Measurements from ENCODE around the gene DAAM2.

Gene DAAM2

GRCh38 chr6:39773782-39774181, 18.4 kb upstream of the DAAM2 start:
- H3K36me3 Mint-ChIP-seq (ENCODE audit: low read depth) = no peaks in the 10 kb centered on the region
- no peak overlapping the region for H3K4me3 Mint-ChIP-seq
- H3K27ac Mint-ChIP-seq = no peak overlapping the region
- no peaks in the 10 kb centered on the region for H3K27me3 Mint-ChIP-seq (ENCODE audit: low read depth)
- no peaks in the 10 kb centered on the region for H3K9me3 Mint-ChIP-seq
- H3K4me1 Mint-ChIP-seq (ENCODE audit: low read depth) = no peaks in the 10 kb centered on the region
- no peak for DNase-seq (ENCODE audit: low spot score)

GRCh38 chr6:39776581-39776980, 15.6 kb upstream of the DAAM2 start:
- Mint-ChIP-seq H3K27ac (no peak overlapping the region), H3K4me3 (no peak overlapping the region), H3K27me3 (ENCODE audit: low read depth) (no peaks in the 10 kb centered on the region), H3K4me1 (ENCODE audit: low read depth) (no peaks in the 10 kb centered on the region), H3K36me3 (ENCODE audit: low read depth) (no peaks in the 10 kb centered on the region), H3K9me3 (no peaks in the 10 kb centered on the region)
- no peak for DNase-seq (ENCODE audit: low spot score)

GRCh38 chr6:39777218-39777617, 15.0 kb upstream of the DAAM2 start:
- Mint-ChIP-seq H3K4me3 (no peak overlapping the region), H3K36me3 (ENCODE audit: low read depth) (no peaks in the 10 kb centered on the region), H3K9me3 (no peaks in the 10 kb centered on the region), H3K27me3 (ENCODE audit: low read depth) (no peaks in the 10 kb centered on the region), H3K4me1 (ENCODE audit: low read depth) (no peaks in the 10 kb centered on the region), H3K27ac (no peak overlapping the region)
- no peak for DNase-seq (ENCODE audit: low spot score)

- H3K4me1 Mint-ChIP-seq (ENCODE audit: low read depth) = no peaks in the 10 kb centered on the region
- no peak overlapping the region for H3K27ac Mint-ChIP-seq
- no peak for DNase-seq (ENCODE audit: low spot score)
- no peaks in the 10 kb centered on the region for H3K36me3 Mint-ChIP-seq (ENCODE audit: low read depth)
- no peak overlapping the region for H3K4me3 Mint-ChIP-seq
- no peaks in the 10 kb centered on the region for H3K9me3 Mint-ChIP-seq
- H3K27me3 Mint-ChIP-seq (ENCODE audit: low read depth) = no peaks in the 10 kb centered on the region
Observed at GRCh38 chr6:39777661-39778060, 14.5 kb upstream of the DAAM2 start.

DNA sequence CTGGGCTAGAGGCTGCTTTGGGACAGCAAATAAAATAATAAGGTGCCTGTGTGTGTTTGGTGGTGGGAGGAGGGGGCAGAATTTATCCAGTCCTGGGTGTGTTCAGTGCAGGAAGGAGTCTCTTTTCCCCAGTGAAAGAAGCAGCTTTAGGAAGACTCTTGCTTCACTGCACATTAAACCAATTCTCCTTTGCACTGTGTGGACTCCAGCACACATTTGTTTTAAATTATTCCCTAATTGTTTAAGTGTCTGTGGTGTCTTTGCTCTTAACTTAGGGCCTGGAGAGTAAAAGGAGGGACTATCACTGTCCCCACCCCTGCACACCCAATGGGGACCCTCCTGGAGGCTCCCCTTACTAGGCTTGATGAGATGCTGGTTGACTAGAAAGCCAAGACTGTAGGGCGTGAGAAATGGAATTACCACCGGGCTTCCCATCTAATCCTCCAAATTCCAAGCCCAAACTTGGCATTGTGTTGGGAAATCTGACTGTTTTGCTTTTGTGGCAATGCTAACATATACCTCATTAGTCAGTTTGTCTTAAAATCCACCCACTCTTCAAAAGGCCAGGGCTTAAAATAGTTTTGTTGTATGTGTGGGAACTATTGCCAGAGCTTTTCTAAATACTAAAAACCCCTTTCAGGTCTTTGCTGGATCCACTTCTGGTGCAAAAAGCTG, 13.5 kb upstream of the DAAM2 start:
- H3K27ac Mint-ChIP-seq = no peak overlapping the region
- peaks cover 3% of the 10 kb centered on the region for H3K27me3 Mint-ChIP-seq (ENCODE audit: low read depth)
- H3K9me3 Mint-ChIP-seq = no peaks in the 10 kb centered on the region
- H3K4me3 Mint-ChIP-seq = no peak overlapping the region
- H3K4me1 Mint-ChIP-seq (ENCODE audit: low read depth) = no peaks in the 10 kb centered on the region
- no peaks in the 10 kb centered on the region for H3K36me3 Mint-ChIP-seq (ENCODE audit: low read depth)
- no peak for DNase-seq (ENCODE audit: low spot score)

- Mint-ChIP-seq H3K27me3 (ENCODE audit: low read depth) (peaks cover 9% of the 10 kb centered on the region), H3K4me1 (ENCODE audit: low read depth) (no peaks in the 10 kb centered on the region), H3K36me3 (ENCODE audit: low read depth) (no peaks in the 10 kb centered on the region), H3K4me3 (no peak overlapping the region), H3K9me3 (no peaks in the 10 kb centered on the region), H3K27ac (no peak overlapping the region)
- no peak for DNase-seq (ENCODE audit: low spot score)
Observed at GRCh38 chr6:39785281-39785680, 6.9 kb upstream of the DAAM2 start.

DNA sequence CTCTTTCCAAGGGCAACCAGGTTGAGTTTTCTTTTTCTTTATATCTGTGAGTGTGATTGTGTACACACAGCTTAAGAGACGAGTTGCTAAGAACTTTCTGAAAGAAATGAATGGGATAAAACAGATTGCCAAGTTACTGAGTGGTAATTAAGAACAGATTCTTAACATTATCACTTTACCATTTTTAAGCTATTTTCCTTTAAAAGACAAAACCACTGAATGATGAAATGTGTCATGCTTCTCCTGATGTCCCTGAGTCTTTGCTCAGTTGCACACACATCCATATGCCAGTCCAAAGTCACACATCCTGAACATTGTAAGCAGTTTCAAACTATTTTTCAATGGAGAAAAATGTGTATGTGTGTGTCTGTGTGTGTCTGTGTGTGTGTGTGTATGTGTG, 5.5 kb upstream of the DAAM2 start:
- Mint-ChIP-seq H3K4me3 (no peak overlapping the region), H3K4me1 (ENCODE audit: low read depth) (no peaks in the 10 kb centered on the region), H3K9me3 (no peaks in the 10 kb centered on the region), H3K27me3 (ENCODE audit: low read depth) (peaks cover 18% of the 10 kb centered on the region), H3K36me3 (ENCODE audit: low read depth) (no peaks in the 10 kb centered on the region), H3K27ac (no peak overlapping the region)
- DNase-seq (ENCODE audit: low spot score) = no peak

GRCh38 chr6:39787322-39787721, 4.9 kb upstream of the DAAM2 start:
- H3K9me3 Mint-ChIP-seq = no peaks in the 10 kb centered on the region
- no peaks in the 10 kb centered on the region for H3K36me3 Mint-ChIP-seq (ENCODE audit: low read depth)
- no peak overlapping the region for H3K27ac Mint-ChIP-seq
- H3K4me3 Mint-ChIP-seq = no peak overlapping the region
- no peaks in the 10 kb centered on the region for H3K4me1 Mint-ChIP-seq (ENCODE audit: low read depth)
- peaks cover 22% of the 10 kb centered on the region for H3K27me3 Mint-ChIP-seq (ENCODE audit: low read depth)
- DNase-seq (ENCODE audit: low spot score) = no peak

DNA sequence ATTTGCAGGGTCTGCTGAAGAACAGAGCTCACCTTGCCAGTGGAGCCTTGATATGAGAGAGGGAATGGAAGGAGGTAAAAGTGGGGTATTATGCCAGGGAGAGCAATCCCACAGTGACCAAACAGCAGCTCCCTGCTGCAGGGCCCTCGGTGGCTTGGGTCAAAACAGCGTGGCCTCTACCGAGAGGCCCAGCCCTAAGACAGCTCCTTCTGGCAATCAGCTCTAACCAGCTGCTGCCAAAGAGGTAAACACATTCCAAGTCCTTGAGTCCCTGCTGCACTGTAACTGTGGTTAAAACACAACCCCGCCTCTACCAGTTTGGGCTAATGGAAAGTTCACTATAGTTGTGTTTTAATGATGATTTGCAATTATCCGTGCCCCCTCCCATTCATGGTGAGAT, 1.4 kb upstream of the DAAM2 start:
- Mint-ChIP-seq H3K36me3 (ENCODE audit: low read depth) (no peaks in the 10 kb centered on the region), H3K27ac (no peak overlapping the region), H3K4me1 (ENCODE audit: low read depth) (peaks cover 1% of the 10 kb centered on the region), H3K27me3 (ENCODE audit: low read depth) (peaks cover 41% of the 10 kb centered on the region), H3K9me3 (no peaks in the 10 kb centered on the region), H3K4me3 (no peak overlapping the region)
- no peak for DNase-seq (ENCODE audit: low spot score)

DNA sequence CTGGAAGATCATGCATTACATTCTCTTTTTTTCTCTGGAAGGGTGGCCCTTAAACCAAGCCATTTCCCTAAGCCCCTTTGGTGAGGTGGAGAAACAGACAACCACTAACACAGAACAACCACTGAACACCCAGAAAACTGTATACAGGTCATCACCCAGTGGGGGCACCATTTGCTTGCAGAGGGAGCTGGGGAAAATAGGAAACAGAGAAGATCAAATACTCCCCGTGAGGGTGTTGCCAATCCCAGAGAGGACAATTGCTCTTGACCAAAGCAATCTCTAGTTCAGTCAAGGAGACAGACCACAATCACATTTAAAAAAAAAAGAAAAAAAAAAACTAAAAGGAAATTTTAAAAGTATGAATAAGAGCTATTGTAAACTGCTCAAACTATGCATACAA, 865 bp upstream of the DAAM2 start:
- Mint-ChIP-seq H3K27ac (no peak overlapping the region), H3K36me3 (ENCODE audit: low read depth) (no peaks in the 10 kb centered on the region), H3K9me3 (no peaks in the 10 kb centered on the region), H3K27me3 (ENCODE audit: low read depth) (peaks cover 41% of the 10 kb centered on the region), H3K4me3 (no peak overlapping the region), H3K4me1 (ENCODE audit: low read depth) (peaks cover 1% of the 10 kb centered on the region)
- DNase-seq (ENCODE audit: low spot score) = no peak

GRCh38 chr6:39792540-39793450, 619 bp downstream of the DAAM2 start:
- no peaks in the 10 kb centered on the region for H3K9me3 Mint-ChIP-seq
- no peak overlapping the region for H3K4me3 Mint-ChIP-seq
- peaks cover 1% of the 10 kb centered on the region for H3K4me1 Mint-ChIP-seq (ENCODE audit: low read depth)
- no peaks in the 10 kb centered on the region for H3K36me3 Mint-ChIP-seq (ENCODE audit: low read depth)
- H3K27ac Mint-ChIP-seq = no peak overlapping the region
- H3K27me3 Mint-ChIP-seq (ENCODE audit: low read depth) = peaks cover 43% of the 10 kb centered on the region
- DNase-seq (ENCODE audit: low spot score) = no peak

- no peak overlapping the region for H3K4me3 Mint-ChIP-seq
- peaks cover 1% of the 10 kb centered on the region for H3K4me1 Mint-ChIP-seq (ENCODE audit: low read depth)
- peaks cover 43% of the 10 kb centered on the region for H3K27me3 Mint-ChIP-seq (ENCODE audit: low read depth)
Observed at GRCh38 chr6:39793516-39793915, 1.3 kb downstream of the DAAM2 start.

DNA sequence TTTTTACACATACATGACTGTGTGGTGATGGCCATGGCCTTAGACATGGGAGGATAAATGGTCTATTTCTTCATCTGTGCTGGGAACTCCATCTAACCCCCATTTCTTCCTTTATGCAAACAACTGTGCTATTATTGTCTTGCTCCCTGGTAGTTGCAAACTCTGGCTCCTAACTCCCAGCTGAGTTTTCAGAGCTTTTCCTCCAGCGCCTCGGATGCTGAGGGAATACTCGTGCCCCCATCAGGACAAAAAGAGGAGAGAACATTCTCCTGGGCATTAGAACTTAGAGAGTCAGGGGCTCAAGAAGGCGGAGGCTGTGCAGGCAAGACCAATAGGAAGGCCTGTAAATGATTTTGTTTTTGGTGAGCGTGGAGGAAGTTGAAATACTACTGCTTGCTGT, 2.1 kb downstream of the DAAM2 start:
- no peak overlapping the region for H3K27ac Mint-ChIP-seq
- H3K36me3 Mint-ChIP-seq (ENCODE audit: low read depth) = no peaks in the 10 kb centered on the region
- DNase-seq (ENCODE audit: low spot score) = no peak
- H3K27me3 Mint-ChIP-seq (ENCODE audit: low read depth) = peaks cover 43% of the 10 kb centered on the region
- H3K9me3 Mint-ChIP-seq = no peaks in the 10 kb centered on the region
- no peak overlapping the region for H3K4me3 Mint-ChIP-seq
- H3K4me1 Mint-ChIP-seq (ENCODE audit: low read depth) = peaks cover 1% of the 10 kb centered on the region

More at GRCh38 chr6:39793516-39793915, 1.3 kb downstream of the DAAM2 start:
- H3K27ac Mint-ChIP-seq = no peak overlapping the region
- no peaks in the 10 kb centered on the region for H3K9me3 Mint-ChIP-seq
- DNase-seq (ENCODE audit: low spot score) = no peak
- H3K36me3 Mint-ChIP-seq (ENCODE audit: low read depth) = no peaks in the 10 kb centered on the region

DNA sequence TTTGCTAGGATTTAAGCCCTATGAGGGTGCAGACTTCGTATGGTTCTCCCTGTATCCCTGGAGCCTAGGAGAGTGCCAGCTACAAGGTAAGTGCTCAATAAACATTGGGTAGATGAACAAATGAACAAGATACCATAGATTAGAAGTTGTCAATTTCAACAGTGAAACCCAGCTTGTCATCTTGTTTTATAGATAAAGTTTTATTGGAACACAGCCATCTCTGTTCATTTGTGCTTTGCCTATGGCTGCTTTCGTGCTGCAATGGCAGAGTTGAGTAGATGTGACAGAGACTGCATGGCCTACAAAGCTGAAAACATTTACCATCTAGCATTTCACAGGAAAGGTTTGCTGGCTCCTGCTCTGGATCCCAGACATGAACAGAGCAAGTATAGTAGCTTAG, 5.6 kb downstream of the DAAM2 start:
- Mint-ChIP-seq H3K9me3 (no peaks in the 10 kb centered on the region), H3K4me1 (ENCODE audit: low read depth) (no peaks in the 10 kb centered on the region), H3K27me3 (ENCODE audit: low read depth) (peaks cover 29% of the 10 kb centered on the region), H3K4me3 (no peak overlapping the region), H3K36me3 (ENCODE audit: low read depth) (no peaks in the 10 kb centered on the region), H3K27ac (no peak overlapping the region)
- no peak for DNase-seq (ENCODE audit: low spot score)
